HEK293 (cell line): ENCODE data around the gene ATOH8.

Experiments used
- CTCF ChIA-PET: fragments of 350-600 bp; formaldehyde crosslinking; extraction: SDS; loops from one replicate; lab custom pipeline; 2021; ENCODE audit warnings: antibody characterized with exemption; lab: Yijun Ruan, JAX
- POLR2A ChIA-PET: fragments of 300-600 bp; formaldehyde crosslinking; extraction: SDS; loops from one replicate; lab custom pipeline; 2020; ENCODE audit warnings: antibody characterized with exemption, inconsistent platforms; lab: Yijun Ruan, JAX
- H3K27ac ChIP-seq: fragments of 200-500 bp; sonication (Bioruptor generic); 2 replicates; pipeline ENCODE4 v1.5.1; 2014; ENCODE audit warnings: low read depth, low read length, control low read depth, inconsistent platforms; ENCODE audit errors: extremely low read depth
- H3K36me3 ChIP-seq, 2 experiments: fragments of 200-500 bp in 1 of 2; sonication (Bioruptor generic) in 1 of 2; 1 replicate in 1 of 2; 2 replicates in 1 of 2; pipeline ENCODE4 v1.5.1; 2014 to 2017; ENCODE audit warnings: inconsistent platforms in 2 of 2, low read length in 2 of 2; ENCODE audit not compliant: control insufficient read depth in 2 of 2, insufficient read depth in 1 of 2
- H3K4me1 ChIP-seq: fragments of 200-500 bp; sonication (Bioruptor generic); 2 replicates; pipeline ENCODE4 v1.5.1; 2014; ENCODE audit warnings: mild to moderate bottlenecking, low read length, inconsistent platforms; ENCODE audit not compliant: control insufficient read depth, insufficient read depth
- H3K4me3 ChIP-seq: 2 replicates; pipeline ENCODE4 v1.5.1; 2011; ENCODE audit warnings: low read depth, mild to moderate bottlenecking, control low read depth, low read length, moderate library complexity
- H3K9me3 ChIP-seq: fragments of 200-500 bp; sonication (Bioruptor generic); 2 replicates; pipeline ENCODE4 v1.5.1; 2014; ENCODE audit warnings: low read depth, low read length, inconsistent platforms; ENCODE audit not compliant: control insufficient read depth, insufficient read depth
- HOXA7 ChIP-seq: sonication (generic); formaldehyde crosslinking; IDR thresholded peaks from 2 replicates; pipeline ENCODE4 v1.8.1; 2022; ENCODE audit warnings: missing genetic modification reagents, borderline replicate concordance
- HOXC10 ChIP-seq: sonication (generic); formaldehyde crosslinking; IDR thresholded peaks from 2 replicates; pipeline ENCODE4 v1.8.1; 2023; ENCODE audit warnings: mild to moderate bottlenecking, missing genetic modification reagents
- MYNN ChIP-seq: fragments of 450-650 bp; formaldehyde crosslinking; IDR thresholded peaks from 2 replicates; pipeline ENCODE4 v1.5.1; 2016; ENCODE audit warnings: missing biosample characterization, missing genetic modification characterization, borderline replicate concordance
- ZBTB17 ChIP-seq: fragments of 450-650 bp; formaldehyde crosslinking; IDR thresholded peaks from 2 replicates; pipeline ENCODE4 v1.5.1; 2016; ENCODE audit warnings: missing biosample characterization, missing genetic modification characterization
- ZBTB21 ChIP-seq: fragments of 450-650 bp; formaldehyde crosslinking; IDR thresholded peaks from 2 replicates; pipeline ENCODE4 v1.5.1; 2017; ENCODE audit warnings: missing biosample characterization, missing genetic modification characterization
- ZBTB48 ChIP-seq: fragments of 450-650 bp; formaldehyde crosslinking; IDR thresholded peaks from 2 replicates; pipeline ENCODE4 v1.5.1; 2016; ENCODE audit warnings: missing biosample characterization, missing genetic modification characterization
- ZFP3 ChIP-seq: fragments of 450-650 bp; formaldehyde crosslinking; IDR thresholded peaks from 2 replicates; pipeline ENCODE4 v1.5.1; 2016; ENCODE audit warnings: low read depth, missing biosample characterization, missing genetic modification characterization
- ZNF138 ChIP-seq: fragments of 450-650 bp; formaldehyde crosslinking; IDR thresholded peaks from 2 replicates; pipeline ENCODE4 v1.5.1; 2016; ENCODE audit warnings: missing biosample characterization, missing genetic modification characterization, borderline replicate concordance
- ZNF155 ChIP-seq: fragments of 450-650 bp; formaldehyde crosslinking; IDR thresholded peaks from 2 replicates; pipeline ENCODE4 v1.5.1; 2016; ENCODE audit warnings: missing biosample characterization, missing genetic modification characterization
- ZNF169 ChIP-seq: fragments of 450-650 bp; formaldehyde crosslinking; IDR thresholded peaks from 2 replicates; pipeline ENCODE4 v1.5.1; 2016; ENCODE audit warnings: missing biosample characterization, missing genetic modification characterization
- ZNF175 ChIP-seq: fragments of 450-650 bp; formaldehyde crosslinking; IDR thresholded peaks from 2 replicates; pipeline ENCODE4 v1.5.1; 2016; ENCODE audit warnings: missing biosample characterization, missing genetic modification characterization
- ZNF221 ChIP-seq: fragments of 450-650 bp; formaldehyde crosslinking; IDR thresholded peaks from 2 replicates; pipeline ENCODE4 v1.5.1; 2017; ENCODE audit warnings: missing biosample characterization, missing genetic modification characterization, borderline replicate concordance
- ZNF223 ChIP-seq: fragments of 450-650 bp; formaldehyde crosslinking; IDR thresholded peaks from 2 replicates; pipeline ENCODE4 v1.5.1; 2016; ENCODE audit warnings: missing biosample characterization, missing genetic modification characterization
- ZNF302 ChIP-seq: fragments of 450-650 bp; formaldehyde crosslinking; IDR thresholded peaks from 2 replicates; pipeline ENCODE4 v1.5.1; 2016; ENCODE audit warnings: missing biosample characterization, missing genetic modification characterization, low read depth
- ZNF341 ChIP-seq: fragments of 450-650 bp; formaldehyde crosslinking; IDR thresholded peaks from 2 replicates; pipeline ENCODE4; 2016; ENCODE audit warnings: low read depth, missing biosample characterization, missing genetic modification characterization
- ZNF366 ChIP-seq: fragments of 450-650 bp; formaldehyde crosslinking; conservative IDR thresholded peaks from 2 replicates; pipeline ENCODE4 v1.5.1; 2016; ENCODE audit warnings: missing biosample characterization, missing genetic modification characterization
- ZNF544 ChIP-seq: fragments of 450-650 bp; formaldehyde crosslinking; IDR thresholded peaks from 2 replicates; pipeline ENCODE4 v1.5.0; 2017; ENCODE audit warnings: missing biosample characterization, missing genetic modification characterization
- ZNF558 ChIP-seq: fragments of 450-650 bp; formaldehyde crosslinking; IDR thresholded peaks from 2 replicates; pipeline ENCODE4 v1.5.1; 2016; ENCODE audit warnings: missing biosample characterization, missing genetic modification characterization
- ZNF624 ChIP-seq: fragments of 450-650 bp; formaldehyde crosslinking; IDR thresholded peaks from 2 replicates; pipeline ENCODE4 v1.5.1; 2017; ENCODE audit warnings: missing biosample characterization, missing genetic modification characterization
- ZNF626 ChIP-seq: fragments of 450-650 bp; sonication (Bioruptor Pico); formaldehyde crosslinking; IDR thresholded peaks from 2 replicates; pipeline ENCODE4 v1.5.1; 2018; ENCODE audit warnings: missing biosample characterization, missing genetic modification characterization, inconsistent platforms
- ZNF645 ChIP-seq: fragments of 450-650 bp; formaldehyde crosslinking; IDR thresholded peaks from 2 replicates; pipeline ENCODE4; 2016; ENCODE audit warnings: missing biosample characterization, missing genetic modification characterization
- ZNF664 ChIP-seq: fragments of 450-650 bp; formaldehyde crosslinking; IDR thresholded peaks from 2 replicates; pipeline ENCODE4 v1.5.1; 2016; ENCODE audit warnings: missing biosample characterization, missing genetic modification characterization
- ZNF768 ChIP-seq: fragments of 450-650 bp; formaldehyde crosslinking; IDR thresholded peaks from 2 replicates; pipeline ENCODE4 v1.5.1; 2018; ENCODE audit warnings: missing biosample characterization, mild to moderate bottlenecking, missing genetic modification characterization
- ZNF777 ChIP-seq: fragments of 450-650 bp; formaldehyde crosslinking; IDR thresholded peaks from 2 replicates; pipeline ENCODE4 v1.5.1; 2017; ENCODE audit warnings: missing biosample characterization, missing genetic modification characterization, borderline replicate concordance
- TF ChIP-seq, protein P1 (sequence below): fragments of 450-650 bp; formaldehyde crosslinking; IDR thresholded peaks from 2 replicates; pipeline ENCODE4 v1.5.1; 2016; ENCODE audit warnings: missing biosample characterization, missing genetic modification characterization

The ATOH8 gene

DNA sequence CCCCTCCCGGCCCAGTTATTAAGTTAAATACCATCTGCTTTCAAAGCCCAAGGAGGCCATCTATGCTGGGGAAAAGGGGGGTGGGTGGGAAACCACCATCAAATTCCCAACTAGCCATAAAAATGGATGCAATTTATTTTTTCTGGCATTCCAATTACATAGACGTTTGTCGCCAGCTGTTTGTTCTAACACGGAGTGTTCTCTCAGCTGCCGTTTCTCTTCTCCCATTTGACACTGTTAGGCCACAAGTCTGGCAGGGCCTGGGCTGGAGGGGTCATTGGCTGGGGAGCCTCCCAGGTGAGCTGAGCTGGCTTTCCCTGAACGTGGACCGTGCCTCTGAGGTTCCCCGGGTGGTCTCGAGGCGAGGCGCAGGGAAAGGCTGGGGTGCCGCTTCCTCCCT is 16.6 kb downstream of the ATOH8 start:
- POLR2A ChIA-PET, result interaction anchor here (3.0 kb wide), 1 partner anchor 17 kb away, joined by 14 read pairs; the partner anchor contains the start of gene ATOH8
- H3K27ac ChIP-seq, result no peak overlapping the region
- H3K4me3 ChIP-seq, result no peak overlapping the region
- H3K4me1 ChIP-seq, result peaks cover 41% of the 10 kb centered on the region
- H3K9me3 ChIP-seq, result no peaks in the 10 kb centered on the region
- CTCF ChIA-PET, result interaction anchor here (0.6 to 9.3 kb wide), 9 partner anchors 11 to 97 kb away, joined by 3 to 105 read pairs (median 9); partner anchors contain the start of gene ATOH8
- no peak for TF ChIP-seq ZNF223 (tag by site-specific recombination)
- no peak for TF ChIP-seq ZNF544 (tag by site-specific recombination)
- no peak for TF ChIP-seq ZNF302 (tag by site-specific recombination)
- TF ChIP-seq ZNF138 (tag by site-specific recombination), result no peak
- TF ChIP-seq ZNF366 (tag by site-specific recombination), result no peak
- no peak for TF ChIP-seq ZNF664 (tag by site-specific recombination)
- TF ChIP-seq ZNF558, result no peak
- TF ChIP-seq ZNF624 (tag by site-specific recombination), result no peak
- no peak for TF ChIP-seq ZNF777 (tag by site-specific recombination)
- no peak for TF ChIP-seq HOXC10 (CRISPR knock-in tag)
- no peak for TF ChIP-seq ZBTB48
- no peak for TF ChIP-seq HOXA7 (CRISPR knock-in tag)
- TF ChIP-seq ZNF341, result no peak
- no peaks in the 10 kb centered on the region for H3K36me3 ChIP-seq

GRCh38 chr2:85770786-85771409 is 17.1 kb downstream of the ATOH8 start:
- POLR2A ChIA-PET, result interaction anchor here (2.4 to 3.0 kb wide), 2 partner anchors 17 to 18 kb away, joined by 14 read pairs; partner anchors contain the start of gene ATOH8
- H3K9me3 ChIP-seq, result no peaks in the 10 kb centered on the region

GRCh38 chr2:85771486-85771885 is 17.7 kb downstream of the ATOH8 start:
- Histone ChIP-seq H3K4me1 (peaks cover 41% of the 10 kb centered on the region), H3K36me3 (no peaks in the 10 kb centered on the region), H3K9me3 (no peaks in the 10 kb centered on the region), H3K27ac (peak overlapping the region; percentile 80; the same call in 1 of the 2 replicates), H3K4me3 (no peak overlapping the region)
- POLR2A ChIA-PET, result interaction anchor here (0.8 to 2.4 kb wide), 4 partner anchors 10 to 335 kb away, joined by 3 to 14 read pairs (median 4); partner anchors contain the start of genes ATOH8, POLR1A and PTCD3
- CTCF ChIA-PET, result interaction anchor here (0.7 to 9.3 kb wide), 7 partner anchors 8 to 43 kb away, joined by 3 to 105 read pairs (median 16); partner anchors contain the start of gene ATOH8
- TF ChIP-seq ZNF155 (no peak), ZNF175 (tag by site-specific recombination) (no peak), ZNF645 (tag by site-specific recombination) (no peak), ZNF169 (no peak), ZFP3 (no peak), ZBTB17 (tag by site-specific recombination) (no peak), MYNN (no peak), ZNF626 (no peak)
- TF ChIP-seq, protein P1, sequence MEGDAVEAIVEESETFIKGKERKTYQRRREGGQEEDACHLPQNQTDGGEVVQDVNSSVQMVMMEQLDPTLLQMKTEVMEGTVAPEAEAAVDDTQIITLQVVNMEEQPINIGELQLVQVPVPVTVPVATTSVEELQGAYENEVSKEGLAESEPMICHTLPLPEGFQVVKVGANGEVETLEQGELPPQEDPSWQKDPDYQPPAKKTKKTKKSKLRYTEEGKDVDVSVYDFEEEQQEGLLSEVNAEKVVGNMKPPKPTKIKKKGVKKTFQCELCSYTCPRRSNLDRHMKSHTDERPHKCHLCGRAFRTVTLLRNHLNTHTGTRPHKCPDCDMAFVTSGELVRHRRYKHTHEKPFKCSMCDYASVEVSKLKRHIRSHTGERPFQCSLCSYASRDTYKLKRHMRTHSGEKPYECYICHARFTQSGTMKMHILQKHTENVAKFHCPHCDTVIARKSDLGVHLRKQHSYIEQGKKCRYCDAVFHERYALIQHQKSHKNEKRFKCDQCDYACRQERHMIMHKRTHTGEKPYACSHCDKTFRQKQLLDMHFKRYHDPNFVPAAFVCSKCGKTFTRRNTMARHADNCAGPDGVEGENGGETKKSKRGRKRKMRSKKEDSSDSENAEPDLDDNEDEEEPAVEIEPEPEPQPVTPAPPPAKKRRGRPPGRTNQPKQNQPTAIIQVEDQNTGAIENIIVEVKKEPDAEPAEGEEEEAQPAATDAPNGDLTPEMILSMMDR, result no peak
- TF ChIP-seq, all 188 proteins: peak for 0

More at GRCh38 chr2:85770786-85771409, 17.1 kb downstream of the ATOH8 start:
- CTCF ChIA-PET, result interaction anchor here (0.6 to 9.3 kb wide), 8 partner anchors 12 to 704 kb away, joined by 3 to 105 read pairs (median 12); partner anchors contain the start of gene ATOH8
- 0 out of 2 replicates have a peak, but pooled peaks have one; percentile 12 for TF ChIP-seq ZNF768 (tag by site-specific recombination)
- TF ChIP-seq ZBTB21, result no peak
- no peak for TF ChIP-seq ZNF221 (tag by site-specific recombination)
- 0 out of 2 replicates have a peak overlapping the region, but pooled peaks have one; percentile 80 for H3K27ac ChIP-seq
- H3K4me1 ChIP-seq, result peaks cover 41% of the 10 kb centered on the region
- no peak overlapping the region for H3K4me3 ChIP-seq
- H3K36me3 ChIP-seq, result no peaks in the 10 kb centered on the region
